Cardiac septum (tissue), 1 donor: ENCODE results near the gene ZNF154. TPM values are rescaled to one million over a fixed set of nuclear protein-coding genes. Genes with fewer than 3 reads are reported as not detected.

ENCODE experiments used
- total RNA-seq: library from RNA; stranded (reverse); fragmentation: NEBNext Ultra II Directional; extraction: Animal tissue kit (Norgen Biotek cat#: 25700); gene quantifications from one replicate; pipeline ENCODE4 v1.2.1, GENCODE V29; 2021
- donor health status: DM: no; HTN: no; CAD: no.

The ZNF154 gene
- total RNA-seq, 1 donor from 2014 or later = 6.0 TPM

Other genes with a start within 250 kb of the ZNF154 start
- 23.7 TPM for gene ZNF772, start 231.6 kb downstream of the ZNF154 start, total RNA-seq
- gene ZNF419, start 221.5 kb downstream of the ZNF154 start, total RNA-seq = 8.7 TPM
- 5.5 TPM for gene ZNF773, start 209.3 kb downstream of the ZNF154 start, total RNA-seq
- gene ZNF549, start 181.8 kb downstream of the ZNF154 start, total RNA-seq = 3.6 TPM
- gene ZNF550, start 149.3 kb downstream of the ZNF154 start, total RNA-seq = 9.9 TPM
- gene ZNF416, start 130.3 kb downstream of the ZNF154 start, total RNA-seq = 4.8 TPM
- gene ZIK1, start 125.1 kb downstream of the ZNF154 start, total RNA-seq = 4.5 TPM
- 3.5 TPM for gene ZNF530, start 109.3 kb downstream of the ZNF154 start, total RNA-seq
- 16.5 TPM for gene ZNF134, start 95.0 kb downstream of the ZNF154 start, total RNA-seq
- 14.2 TPM for gene ZNF211, start 76.0 kb downstream of the ZNF154 start, total RNA-seq
- 0.16 TPM for gene ZSCAN4, start 40.3 kb downstream of the ZNF154 start, total RNA-seq
- gene ZNF551, start 27.2 kb downstream of the ZNF154 start, total RNA-seq = 3.7 TPM
- 8.1 TPM for gene ZNF671, start 18.4 kb upstream of the ZNF154 start, total RNA-seq
- 10.0 TPM for gene ZNF776, start 37.6 kb upstream of the ZNF154 start, total RNA-seq
- gene ZNF586, start 60.5 kb upstream of the ZNF154 start, total RNA-seq = 16.8 TPM
- 3.0 TPM for gene ZNF552, start 105.7 kb upstream of the ZNF154 start, total RNA-seq
- 7.6 TPM for gene ZNF587B, start 121.1 kb upstream of the ZNF154 start, total RNA-seq
- gene ZNF587, start 140.7 kb upstream of the ZNF154 start, total RNA-seq = 23.8 TPM
- gene ZNF814, start 179.8 kb upstream of the ZNF154 start, total RNA-seq = 5.4 TPM
- gene ZNF417, start 207.4 kb upstream of the ZNF154 start, total RNA-seq = 10.8 TPM
- 16.5 TPM for gene ZNF418, start 226.2 kb upstream of the ZNF154 start, total RNA-seq
- gene ZNF256, start 238.5 kb upstream of the ZNF154 start, total RNA-seq = 9.4 TPM